Fibroblast of villous mesenchyme (primary cell): ENCODE results near the gene IMPG1. TPM values are rescaled to one million over a fixed set of nuclear protein-coding genes. Genes with fewer than 3 reads are reported as not detected.

ENCODE experiments used
- DNase-seq: peaks from one replicate; pipeline ENCODE4 v3.0.0-alpha.2; 2010; ENCODE audit warnings: low read depth
- H3K4me3 ChIP-seq: 2 replicates; pipeline ENCODE4 v1.5.1; 2011; ENCODE audit warnings: low read depth, mild to moderate bottlenecking, low read length
- CTCF ChIP-seq: IDR thresholded peaks from 2 replicates; pipeline ENCODE4 v1.5.1; 2012; ENCODE audit warnings: low read depth, mild to moderate bottlenecking, low read length; ENCODE audit not compliant: insufficient read depth
- total RNA-seq: library from RNA; depleted of rRNA; stranded (reverse); fragments of >200 nt; gene quantifications from 2 replicates; pipeline ENCODE4 v1.2.3, GENCODE V29; 2012

Gene IMPG1
- total RNA-seq, 1 donor: not detected

DNA sequence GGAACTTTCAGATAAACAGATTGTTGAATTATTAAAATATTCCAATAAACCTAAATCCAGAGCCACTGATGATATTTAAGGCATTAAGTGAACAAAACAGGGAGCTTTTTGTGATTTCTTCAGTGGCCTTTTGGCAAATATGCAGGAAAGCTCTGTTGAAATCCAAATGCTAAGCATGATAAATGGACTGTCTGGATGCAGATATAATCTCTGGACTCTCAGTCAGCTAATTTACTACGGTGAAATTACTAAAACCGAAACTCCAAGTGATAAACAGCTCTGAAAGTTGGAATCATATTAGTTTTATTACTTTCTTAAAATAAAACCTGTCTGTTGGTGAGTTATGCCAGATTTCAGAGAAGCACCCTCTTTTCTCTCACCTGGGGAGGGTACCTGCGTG lies 120.3 kb downstream of the IMPG1 start:
- no peak for TF ChIP-seq CTCF
- no peak overlapping the region for H3K4me3 ChIP-seq
- peak; percentile 10 for DNase-seq

GRCh38 chr6:75947935-75948334 lies 124.5 kb downstream of the IMPG1 start:
- no peak for TF ChIP-seq CTCF
- no peak for DNase-seq

DNA sequence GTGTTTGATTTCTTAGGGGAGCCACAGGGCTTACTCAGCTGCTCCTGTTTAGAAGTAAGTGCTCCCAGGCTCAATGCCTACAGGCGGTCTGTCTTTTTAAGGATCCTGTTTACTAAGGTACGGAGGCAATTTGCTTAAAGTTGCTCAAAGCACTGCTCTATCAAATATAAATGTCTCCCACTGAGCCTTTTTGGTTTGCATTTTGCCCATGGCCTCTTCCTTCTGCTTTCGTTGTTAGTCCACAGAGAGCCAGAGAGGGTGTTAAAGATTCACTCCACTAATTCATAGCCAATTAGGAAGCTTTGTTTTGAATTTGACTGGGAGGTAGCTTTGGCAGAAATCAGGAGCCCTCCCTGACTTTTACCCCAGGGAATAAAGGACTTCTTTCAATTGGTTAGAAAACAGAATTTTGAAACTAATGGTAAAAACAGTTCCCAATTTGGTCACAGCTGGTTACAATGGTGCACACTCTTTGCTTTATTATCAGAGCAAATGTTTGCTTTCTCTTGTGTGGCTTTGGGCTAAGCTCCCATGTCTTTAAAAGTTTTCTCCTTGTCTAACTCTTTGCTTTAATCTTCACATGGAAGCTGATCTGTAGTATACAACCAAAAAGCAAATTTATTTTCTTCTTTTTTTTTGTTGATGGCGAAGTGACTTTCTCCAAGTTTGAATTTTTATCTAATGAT lies 126.2 kb downstream of the IMPG1 start:
- TF ChIP-seq CTCF: no peak
- no peak for DNase-seq
- no peak overlapping the region for H3K4me3 ChIP-seq

More at GRCh38 chr6:75947935-75948334, 124.5 kb downstream of the IMPG1 start:
- H3K4me3 ChIP-seq: no peak overlapping the region

DNA sequence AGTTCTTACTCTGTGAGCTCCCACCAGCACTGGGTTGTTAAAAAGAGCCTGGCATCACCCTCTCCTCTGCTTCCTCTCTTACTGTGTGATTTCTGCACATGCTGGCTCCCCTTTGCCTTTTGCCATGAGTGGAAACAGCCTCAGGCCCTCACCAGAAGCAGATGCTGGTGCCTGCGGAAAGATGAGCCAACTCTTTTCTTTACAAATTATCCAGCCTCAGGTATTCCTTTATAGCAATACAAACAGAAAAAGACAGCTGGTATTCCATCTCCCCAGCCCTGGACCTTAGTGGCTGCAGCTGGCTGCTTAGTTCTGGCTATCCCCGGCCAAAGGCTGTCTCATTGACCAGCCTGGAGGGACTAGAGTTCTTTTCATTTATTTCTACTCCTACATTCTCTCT lies 129.1 kb downstream of the IMPG1 start:
- no peak for TF ChIP-seq CTCF
- H3K4me3 ChIP-seq: no peak overlapping the region
- no peak for DNase-seq

DNA sequence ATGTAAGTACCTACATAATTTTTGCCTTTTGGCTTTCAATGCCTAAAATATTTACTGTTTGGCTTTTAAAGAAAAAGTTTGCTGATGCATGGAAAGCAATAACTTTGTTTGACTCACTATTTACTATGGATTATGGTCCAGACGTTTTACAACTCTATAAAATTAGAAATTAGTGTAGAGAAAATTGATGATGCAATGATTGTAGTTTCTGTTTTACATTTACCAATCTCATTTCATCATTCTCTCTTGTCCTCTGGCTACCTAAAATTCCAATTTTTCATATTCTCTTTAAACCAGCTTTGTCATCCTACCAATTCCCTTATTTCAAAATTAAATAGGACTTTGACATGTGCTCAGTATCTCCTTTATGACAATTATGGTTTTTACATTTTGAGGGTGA lies 131.0 kb downstream of the IMPG1 start:
- H3K4me3 ChIP-seq: no peak overlapping the region
- no peak for DNase-seq
- no peak for TF ChIP-seq CTCF

- H3K4me3 ChIP-seq: no peak overlapping the region
- no peak for DNase-seq
- no peak for TF ChIP-seq CTCF
These were observed 131.9 kb downstream of the IMPG1 start for GRCh38 chr6:75940564-75940963.

- TF ChIP-seq CTCF: no peak
- no peak overlapping the region for H3K4me3 ChIP-seq
- DNase-seq: no peak
These were observed 134.6 kb downstream of the IMPG1 start for GRCh38 chr6:75937846-75938245.
